ENCODE measurements around the gene SPSB1.

- no peak for TF ChIP-seq CTCF (IDR thresholded peaks at IDR 0.05; ENCODE audit: poor library complexity, severe bottlenecking)
- TF ChIP-seq POLR2AphosphoS5 (IDR thresholded peaks at IDR 0.05) = no peak
Measured at GRCh38 chr1:9243066-9243739, 49.5 kb upstream of the SPSB1 start.

Measured in neural cell (in vitro differentiated cells).